ENCODE measurements around the gene PRSS1.

Gene PRSS1

DNA sequence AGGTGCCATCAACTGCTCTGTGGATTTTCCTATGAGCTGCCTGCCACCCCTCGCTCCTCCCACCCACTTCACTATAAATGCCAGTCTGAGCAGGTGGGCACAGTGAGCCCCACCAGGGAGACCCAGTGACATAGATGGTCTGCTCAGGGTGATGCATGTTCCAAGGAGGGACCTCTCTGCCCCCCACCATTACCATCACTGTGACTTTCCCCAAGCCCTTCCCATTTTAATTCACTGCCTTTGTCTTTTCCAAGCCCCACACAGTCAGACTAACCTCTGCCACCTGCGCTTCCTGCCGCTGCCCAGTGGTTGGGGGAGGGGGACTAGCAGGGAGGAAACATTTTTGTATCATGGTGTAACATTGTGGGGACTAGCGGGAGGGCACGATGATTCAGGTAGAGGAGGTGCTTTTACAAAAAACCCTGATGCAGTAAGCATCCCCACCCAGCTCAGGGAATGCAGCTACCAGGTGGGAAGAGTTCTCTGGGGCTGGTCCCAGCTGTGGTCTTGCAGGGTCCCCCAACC lies 46.1 kb downstream of the PRSS1 start:
- peak; percentile 69 to 70 for DNase-seq

DNA sequence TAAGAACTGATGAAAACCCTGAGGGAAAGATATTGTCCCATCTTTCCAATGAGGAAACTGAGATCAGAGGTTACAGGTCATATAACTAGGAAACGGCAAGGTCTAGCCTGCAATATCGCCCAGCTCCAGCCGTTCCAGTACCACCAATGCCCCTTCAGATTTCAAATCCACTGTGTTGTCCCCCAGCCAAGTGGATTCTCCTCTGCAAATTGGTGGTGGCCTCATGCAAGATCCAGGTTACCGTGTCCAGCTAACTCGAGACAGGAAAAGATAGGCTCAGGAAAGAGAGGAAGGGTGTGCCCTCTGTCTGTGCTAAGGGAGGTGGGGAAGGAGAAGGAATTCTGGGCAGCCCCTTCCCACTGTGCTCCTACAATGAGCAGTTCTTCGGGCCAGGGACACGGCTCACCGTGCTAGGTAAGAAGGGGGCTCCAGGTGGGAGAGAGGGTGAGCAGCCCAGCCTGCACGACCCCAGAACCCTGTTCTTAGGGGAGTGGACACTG lies 46.8 kb downstream of the PRSS1 start:
- no peak for DNase-seq

DNA sequence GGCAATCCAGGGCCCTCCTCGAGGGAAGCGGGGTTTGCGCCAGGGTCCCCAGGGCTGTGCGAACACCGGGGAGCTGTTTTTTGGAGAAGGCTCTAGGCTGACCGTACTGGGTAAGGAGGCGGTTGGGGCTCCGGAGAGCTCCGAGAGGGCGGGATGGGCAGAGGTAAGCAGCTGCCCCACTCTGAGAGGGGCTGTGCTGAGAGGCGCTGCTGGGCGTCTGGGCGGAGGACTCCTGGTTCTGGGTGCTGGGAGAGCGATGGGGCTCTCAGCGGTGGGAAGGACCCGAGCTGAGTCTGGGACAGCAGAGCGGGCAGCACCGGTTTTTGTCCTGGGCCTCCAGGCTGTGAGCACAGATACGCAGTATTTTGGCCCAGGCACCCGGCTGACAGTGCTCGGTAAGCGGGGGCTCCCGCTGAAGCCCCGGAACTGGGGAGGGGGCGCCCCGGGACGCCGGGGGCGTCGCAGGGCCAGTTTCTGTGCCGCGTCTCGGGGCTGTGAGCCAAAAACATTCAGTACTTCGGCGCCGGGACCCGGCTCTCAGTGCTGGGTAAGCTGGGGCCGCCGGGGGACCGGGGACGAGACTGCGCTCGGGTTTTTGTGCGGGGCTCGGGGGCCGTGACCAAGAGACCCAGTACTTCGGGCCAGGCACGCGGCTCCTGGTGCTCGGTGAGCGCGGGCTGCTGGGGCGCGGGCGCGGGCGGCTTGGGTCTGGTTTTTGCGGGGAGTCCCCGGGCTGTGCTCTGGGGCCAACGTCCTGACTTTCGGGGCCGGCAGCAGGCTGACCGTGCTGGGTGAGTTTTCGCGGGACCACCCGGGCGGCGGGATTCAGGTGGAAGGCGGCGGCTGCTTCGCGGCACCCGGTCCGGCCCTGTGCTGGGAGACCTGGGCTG lies 47.5 kb downstream of the PRSS1 start:
- DNase-seq: peak; percentile 29 to 33

DNA sequence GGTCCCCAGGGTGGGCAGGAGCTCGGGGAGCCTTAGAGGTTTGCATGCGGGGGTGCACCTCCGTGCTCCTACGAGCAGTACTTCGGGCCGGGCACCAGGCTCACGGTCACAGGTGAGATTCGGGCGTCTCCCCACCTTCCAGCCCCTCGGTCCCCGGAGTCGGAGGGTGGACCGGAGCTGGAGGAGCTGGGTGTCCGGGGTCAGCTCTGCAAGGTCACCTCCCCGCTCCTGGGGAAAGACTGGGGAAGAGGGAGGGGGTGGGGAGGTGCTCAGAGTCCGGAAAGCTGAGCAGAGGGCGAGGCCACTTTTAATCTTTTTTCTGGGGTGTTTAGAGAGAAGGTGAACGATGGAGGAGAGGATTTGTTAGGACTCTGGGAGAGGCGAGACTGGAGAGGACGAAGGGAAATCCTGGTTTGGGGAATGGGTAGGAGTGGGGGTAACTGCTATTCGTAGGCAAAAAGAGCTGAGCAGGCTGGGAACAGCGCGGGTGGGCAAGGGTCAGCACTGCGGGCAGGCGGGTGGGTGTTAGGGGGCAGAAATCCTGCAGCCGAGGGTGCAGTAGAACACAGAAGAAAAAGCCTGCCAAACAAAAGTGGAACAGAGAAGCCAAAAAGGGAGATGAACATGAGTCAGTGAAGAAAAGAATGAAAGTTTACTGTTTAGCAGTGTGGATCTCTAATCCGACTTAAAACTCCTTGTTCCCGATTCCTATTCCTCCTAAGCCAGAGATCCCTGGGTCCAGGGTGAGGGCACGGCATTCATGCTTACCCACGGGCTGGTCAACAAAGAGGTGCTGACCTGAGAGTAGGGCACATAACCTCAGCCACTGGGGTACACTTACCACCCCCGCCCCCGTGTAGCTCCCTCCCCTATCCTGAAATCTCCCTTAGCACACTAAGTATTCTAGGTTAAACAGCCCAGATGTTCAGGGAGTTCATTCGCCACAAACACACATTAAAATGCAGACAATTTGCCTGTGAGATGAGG lies 48.4 kb downstream of the PRSS1 start:
- DNase-seq: peak; percentile 54 to 56

DNA sequence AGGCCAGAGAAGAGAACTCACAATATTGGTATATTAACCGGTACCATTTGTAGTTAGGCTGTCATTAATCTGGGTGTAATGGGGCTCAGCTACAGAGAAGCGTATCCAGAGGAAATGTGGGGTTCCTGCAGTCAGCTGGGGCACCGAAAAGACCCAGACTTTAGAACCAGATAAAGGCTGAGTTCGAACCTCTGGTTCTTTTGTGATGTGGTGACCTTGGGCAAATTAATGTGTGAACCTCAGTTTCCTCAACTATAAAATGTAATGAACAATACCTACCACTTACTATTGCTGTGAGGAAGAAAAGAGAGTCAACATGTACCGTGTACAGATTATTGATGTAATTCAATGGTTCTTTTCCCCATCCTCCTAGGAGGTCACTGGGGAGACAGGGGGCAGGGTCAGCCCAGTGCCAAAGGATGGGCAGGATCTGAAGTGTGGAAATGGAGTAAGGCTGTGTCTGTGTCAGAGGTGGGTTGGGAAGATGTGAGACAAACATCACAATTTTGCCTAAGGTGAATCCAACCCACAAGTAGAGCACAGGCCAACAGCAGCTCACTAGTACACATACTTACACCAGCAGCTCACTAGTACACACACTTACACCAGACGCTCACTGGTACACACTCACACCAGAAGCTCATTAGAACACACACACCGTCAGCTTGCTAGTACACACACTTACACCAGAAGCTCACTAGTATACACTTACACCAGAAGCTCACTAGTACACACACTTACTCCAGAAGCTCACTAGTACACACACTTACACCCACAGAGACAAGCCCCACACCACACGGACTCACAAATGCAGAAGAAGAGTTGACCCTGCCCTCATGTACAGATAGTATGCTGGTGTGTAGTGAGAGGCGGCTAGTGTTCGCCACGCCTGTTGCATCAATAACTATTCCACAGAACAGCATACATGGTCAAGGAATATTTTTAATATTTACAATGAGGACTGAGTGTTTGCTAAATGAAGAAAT lies 49.5 kb downstream of the PRSS1 start:
- peak; percentile 57 to 74 for DNase-seq

DNA sequence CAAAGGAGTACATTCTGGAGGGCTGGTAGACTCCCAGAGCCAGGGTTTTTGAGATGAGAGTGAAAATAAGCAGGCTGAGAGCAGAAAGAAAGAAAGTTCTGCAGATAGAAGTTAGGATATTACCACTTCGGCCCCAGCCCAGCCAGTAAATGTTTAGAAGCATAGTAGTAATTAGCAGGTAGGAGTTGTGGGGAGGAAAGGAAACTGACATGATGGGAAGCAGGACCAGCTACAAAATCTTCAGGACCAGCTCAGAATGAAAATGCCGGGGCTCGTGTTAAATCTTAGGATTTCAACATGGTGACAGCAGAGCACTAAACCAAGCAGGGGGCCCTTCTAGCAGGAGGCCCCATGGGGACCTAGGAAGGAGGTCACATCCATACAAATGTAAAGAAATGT lies 50.2 kb downstream of the PRSS1 start:
- DNase-seq: peak in 1 of 2 donors; percentile 32

DNA sequence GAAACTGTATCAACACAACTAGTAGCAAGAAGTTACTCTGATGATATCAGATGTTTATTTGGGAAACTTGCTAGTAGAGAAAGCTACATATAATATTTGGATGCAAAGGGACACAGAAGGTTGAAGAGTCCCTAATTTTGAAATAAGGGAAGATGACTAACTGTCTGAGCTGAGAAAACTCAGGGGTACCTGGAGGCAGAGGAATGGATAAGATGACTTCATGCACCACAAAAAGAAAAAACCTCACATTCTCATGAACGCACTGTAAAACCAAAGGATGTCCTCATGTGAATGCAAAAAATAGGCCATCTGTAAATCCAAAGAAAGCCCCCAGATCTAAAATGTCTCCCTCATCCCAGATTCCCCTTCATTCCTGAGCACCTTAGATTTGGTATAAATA lies 50.8 kb downstream of the PRSS1 start:
- DNase-seq: peak in 1 of 2 donors; percentile 73

DNA sequence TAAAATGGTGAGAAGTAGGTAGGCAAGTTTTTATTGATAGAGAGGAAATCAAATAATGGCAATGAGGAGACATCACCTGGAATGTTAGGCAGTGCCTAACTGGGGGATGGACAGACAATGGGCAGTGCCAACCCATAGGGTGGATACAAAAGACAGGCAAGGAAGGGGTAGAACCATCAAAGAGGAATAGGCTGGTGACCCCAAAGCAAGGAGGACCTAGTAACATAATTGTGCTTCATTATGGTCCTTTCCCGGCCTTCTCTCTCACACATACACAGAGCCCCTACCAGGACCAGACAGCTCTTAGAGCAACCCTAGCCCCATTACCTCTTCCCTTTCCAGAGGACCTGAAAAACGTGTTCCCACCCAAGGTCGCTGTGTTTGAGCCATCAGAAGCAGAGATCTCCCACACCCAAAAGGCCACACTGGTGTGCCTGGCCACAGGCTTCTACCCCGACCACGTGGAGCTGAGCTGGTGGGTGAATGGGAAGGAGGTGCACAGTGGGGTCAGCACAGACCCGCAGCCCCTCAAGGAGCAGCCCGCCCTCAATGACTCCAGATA lies 51.5 kb downstream of the PRSS1 start:
- peak in 1 of 2 donors; percentile 28 for DNase-seq

DNA sequence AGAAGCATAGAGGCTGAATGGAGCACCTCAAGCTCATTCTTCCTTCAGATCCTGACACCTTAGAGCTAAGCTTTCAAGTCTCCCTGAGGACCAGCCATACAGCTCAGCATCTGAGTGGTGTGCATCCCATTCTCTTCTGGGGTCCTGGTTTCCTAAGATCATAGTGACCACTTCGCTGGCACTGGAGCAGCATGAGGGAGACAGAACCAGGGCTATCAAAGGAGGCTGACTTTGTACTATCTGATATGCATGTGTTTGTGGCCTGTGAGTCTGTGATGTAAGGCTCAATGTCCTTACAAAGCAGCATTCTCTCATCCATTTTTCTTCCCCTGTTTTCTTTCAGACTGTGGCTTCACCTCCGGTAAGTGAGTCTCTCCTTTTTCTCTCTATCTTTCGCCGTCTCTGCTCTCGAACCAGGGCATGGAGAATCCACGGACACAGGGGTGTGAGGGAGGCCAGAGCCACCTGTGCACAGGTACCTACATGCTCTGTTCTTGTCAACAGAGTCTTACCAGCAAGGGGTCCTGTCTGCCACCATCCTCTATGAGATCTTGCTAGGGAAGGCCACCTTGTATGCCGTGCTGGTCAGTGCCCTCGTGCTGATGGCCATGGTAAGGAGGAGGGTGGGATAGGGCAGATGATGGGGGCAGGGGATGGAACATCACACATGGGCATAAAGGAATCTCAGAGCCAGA lies 52.5 kb downstream of the PRSS1 start:
- peak in 1 of 2 donors; percentile 26 for DNase-seq

DNA sequence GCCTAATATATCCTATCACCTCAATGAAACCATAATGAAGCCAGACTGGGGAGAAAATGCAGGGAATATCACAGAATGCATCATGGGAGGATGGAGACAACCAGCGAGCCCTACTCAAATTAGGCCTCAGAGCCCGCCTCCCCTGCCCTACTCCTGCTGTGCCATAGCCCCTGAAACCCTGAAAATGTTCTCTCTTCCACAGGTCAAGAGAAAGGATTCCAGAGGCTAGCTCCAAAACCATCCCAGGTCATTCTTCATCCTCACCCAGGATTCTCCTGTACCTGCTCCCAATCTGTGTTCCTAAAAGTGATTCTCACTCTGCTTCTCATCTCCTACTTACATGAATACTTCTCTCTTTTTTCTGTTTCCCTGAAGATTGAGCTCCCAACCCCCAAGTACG lies 53.0 kb downstream of the PRSS1 start:
- no peak for DNase-seq

All from CD4-positive, alpha-beta T cell treated with Interleukin-4 for 1 hour (primary cell).